Activated CD8-positive, alpha-beta T cell treated with anti-CD3 and anti-CD28 coated beads, Interleukin-2, amount 10 ng/mL, durations not matched to agents 7 days and 5 days (primary cell): ENCODE results near the gene KAT6B. TPM values are rescaled to one million over a fixed set of nuclear protein-coding genes. Genes with fewer than 3 reads are reported as not detected.

Experiments used
- ATAC-seq: fragments of 150-1000 bp; cut with Tn5 transposase; one replicate; pipeline ENCODE4 v1.10.0; 2021; ENCODE audit warnings: moderate library complexity
- CTCF ChIA-PET: fragments of 350-600 bp; sonication (Branson Sonifier 250); formaldehyde crosslinking; loops from one replicate; lab custom pipeline; 2021; ENCODE audit warnings: antibody characterized with exemption; lab: Charles Lee
- POLR2A ChIA-PET: fragments of 350-600 bp; sonication (Branson Sonifier 250); formaldehyde crosslinking; loops from one replicate; lab custom pipeline; 2021; ENCODE audit warnings: antibody characterized with exemption; lab: Charles Lee
- DNase-seq: peaks from one replicate; pipeline ENCODE4 v3.0.0-alpha.2; 2020
- H3K27ac Mint-ChIP-seq: one replicate; pipeline ENCODE4 v1.8.0; 2021; ENCODE audit warnings: mild to moderate bottlenecking, mixed read lengths
- H3K27me3 Mint-ChIP-seq: one replicate; pipeline ENCODE4 v1.8.0; 2021; ENCODE audit warnings: low read depth, mixed read lengths
- H3K36me3 Mint-ChIP-seq: one replicate; pipeline ENCODE4 v1.8.0; 2021; ENCODE audit warnings: low read depth, mixed read lengths
- H3K4me1 Mint-ChIP-seq: one replicate; pipeline ENCODE4 v1.8.0; 2021; ENCODE audit warnings: low read depth, mixed read lengths
- H3K4me3 Mint-ChIP-seq: one replicate; pipeline ENCODE4 v1.8.0; 2021; ENCODE audit warnings: mild to moderate bottlenecking, mixed read lengths
- H3K9me3 Mint-ChIP-seq: one replicate; pipeline ENCODE4 v1.8.0; 2022; ENCODE audit warnings: mixed read lengths; ENCODE audit not compliant: insufficient read depth
- total RNA-seq, 2 experiments: library from RNA; stranded (reverse); gene quantifications; one replicate each; pipeline ENCODE4 v1.2.3, GENCODE V29; 2021

The KAT6B gene
- total RNA-seq, 2 experiments from 2014 or later: 40.3 to 43.1 TPM

DNA sequence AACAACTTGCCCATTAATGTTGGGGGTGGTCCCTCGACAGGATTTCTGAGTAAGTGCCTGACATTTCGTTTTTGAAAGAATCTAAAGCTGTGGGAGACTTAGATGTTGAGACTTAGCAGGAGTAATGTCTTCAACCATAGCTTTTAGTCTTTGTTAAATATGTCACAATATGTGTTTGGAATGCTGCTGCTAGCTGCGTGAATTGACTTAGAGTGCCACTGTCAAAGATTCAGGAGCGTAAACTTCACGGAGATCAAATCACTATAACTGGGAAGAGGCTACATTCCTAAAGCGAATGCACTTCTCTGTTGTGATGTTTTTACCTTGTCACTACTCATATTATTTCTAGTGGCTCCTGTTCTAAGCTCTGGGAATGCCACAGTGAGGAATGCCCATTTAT lies 193.8 kb downstream of the KAT6B start:
- H3K36me3 Mint-ChIP-seq: peaks cover 37% of the 10 kb centered on the region
- POLR2A ChIA-PET: interaction anchor here (0.8 to 0.9 kb wide), 3 partner anchors 195 to 434 kb away, joined by 3 read pairs; no protein-coding TSS in a partner anchor
- H3K27ac Mint-ChIP-seq: no peak overlapping the region

DNA sequence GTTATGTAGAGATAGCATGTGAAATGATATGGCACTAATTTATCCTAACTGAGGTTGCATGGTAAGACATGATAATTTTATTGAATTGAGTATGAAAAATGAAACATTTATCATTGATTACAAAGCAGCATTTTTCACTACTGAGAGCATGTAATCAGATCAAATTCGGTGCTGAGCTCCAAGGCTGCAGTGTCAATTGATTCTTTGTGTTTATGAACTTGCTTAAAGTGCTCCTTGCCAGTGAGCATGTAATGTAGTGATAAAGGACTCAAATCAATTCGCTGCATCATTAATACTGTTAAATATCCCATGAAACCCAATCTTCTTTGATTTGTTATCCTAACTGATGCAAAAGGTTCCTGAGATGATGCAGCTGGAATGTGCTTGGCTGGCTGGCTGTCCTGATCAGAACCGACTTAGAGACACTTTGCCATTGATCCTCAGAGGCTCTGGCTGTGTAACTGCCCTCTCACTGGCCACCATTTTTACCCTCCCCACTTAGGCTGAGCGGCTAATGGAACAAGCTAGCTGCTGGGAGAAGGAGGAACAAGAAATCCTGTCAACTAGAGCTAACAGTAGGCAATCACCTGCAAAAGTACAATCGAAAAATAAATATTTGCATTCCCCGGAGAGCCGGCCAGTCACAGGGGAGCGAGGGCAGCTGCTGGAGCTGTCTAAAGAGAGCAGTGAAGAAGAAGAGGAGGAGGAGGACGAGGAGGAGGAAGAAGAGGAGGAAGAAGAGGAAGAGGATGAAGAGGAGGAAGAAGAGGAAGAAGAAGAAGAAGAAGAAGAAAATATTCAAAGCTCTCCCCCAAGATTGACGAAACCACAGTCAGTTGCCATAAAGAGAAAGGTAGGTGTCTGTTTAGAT lies 195.2 kb downstream of the KAT6B start:
- POLR2A ChIA-PET: interaction anchor here (0.9 to 1.9 kb wide), 2 partner anchors 10 to 283 kb away, joined by 3 to 6 read pairs; no protein-coding TSS in a partner anchor
- H3K4me3 Mint-ChIP-seq: no peak overlapping the region

More for the DNA sequence above, 193.8 kb downstream of the KAT6B start:
- Mint-ChIP-seq H3K4me1 (peaks cover 40% of the 10 kb centered on the region), H3K4me3 (no peak overlapping the region), H3K27me3 (no peaks in the 10 kb centered on the region), H3K9me3 (no peaks in the 10 kb centered on the region)
- CTCF ChIA-PET: interaction anchor here (0.7 to 3.5 kb wide), 40 partner anchors 9 to 1134 kb away, joined by 3 to 54 read pairs (median 4); partner anchors contain the start of genes COMTD1 and KAT6B
- no peak for DNase-seq
- ATAC-seq: no peak

DNA sequence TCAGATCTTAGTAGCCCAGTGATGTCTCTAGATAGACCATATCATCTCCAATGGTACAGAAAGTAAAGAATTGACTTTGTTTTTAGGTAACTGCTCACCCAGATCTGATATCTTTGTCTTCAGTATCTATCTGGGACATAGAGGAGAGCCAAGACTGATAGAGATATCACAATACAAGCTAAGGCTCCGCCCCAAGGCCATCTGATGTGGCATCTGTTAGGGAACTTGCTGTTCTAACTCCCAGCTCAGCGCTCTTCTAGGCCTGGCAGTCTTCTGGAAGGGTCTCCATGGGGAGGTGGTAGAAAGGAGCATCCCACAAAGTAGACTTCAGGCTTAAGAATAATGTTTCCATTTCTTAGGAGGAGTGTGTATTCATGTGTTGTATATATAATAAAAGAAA lies 196.7 kb downstream of the KAT6B start:
- Mint-ChIP-seq H3K27ac (no peak overlapping the region), H3K4me3 (no peak overlapping the region), H3K27me3 (no peaks in the 10 kb centered on the region), H3K4me1 (peaks cover 27% of the 10 kb centered on the region), H3K9me3 (no peaks in the 10 kb centered on the region), H3K36me3 (peaks cover 38% of the 10 kb centered on the region)
- CTCF ChIA-PET: interaction anchor here (1.1 to 1.5 kb wide), 3 partner anchors 214 to 284 kb away, joined by 3 read pairs; no protein-coding TSS in a partner anchor
- DNase-seq (no peak), ATAC-seq (no peak)
- POLR2A ChIA-PET: no interaction called here

More for the DNA sequence above, 195.2 kb downstream of the KAT6B start:
- Mint-ChIP-seq H3K4me1 (peaks cover 27% of the 10 kb centered on the region), H3K27me3 (no peaks in the 10 kb centered on the region), H3K27ac (peak overlapping the region; percentile 32), H3K36me3 (peaks cover 39% of the 10 kb centered on the region), H3K9me3 (no peaks in the 10 kb centered on the region)
- CTCF ChIA-PET: interaction anchor here (0.6 to 3.5 kb wide), 37 partner anchors 9 to 786 kb away, joined by 3 to 54 read pairs (median 4); partner anchors contain the start of genes COMTD1 and KAT6B
- ATAC-seq (no peak), DNase-seq (no peak)

DNA sequence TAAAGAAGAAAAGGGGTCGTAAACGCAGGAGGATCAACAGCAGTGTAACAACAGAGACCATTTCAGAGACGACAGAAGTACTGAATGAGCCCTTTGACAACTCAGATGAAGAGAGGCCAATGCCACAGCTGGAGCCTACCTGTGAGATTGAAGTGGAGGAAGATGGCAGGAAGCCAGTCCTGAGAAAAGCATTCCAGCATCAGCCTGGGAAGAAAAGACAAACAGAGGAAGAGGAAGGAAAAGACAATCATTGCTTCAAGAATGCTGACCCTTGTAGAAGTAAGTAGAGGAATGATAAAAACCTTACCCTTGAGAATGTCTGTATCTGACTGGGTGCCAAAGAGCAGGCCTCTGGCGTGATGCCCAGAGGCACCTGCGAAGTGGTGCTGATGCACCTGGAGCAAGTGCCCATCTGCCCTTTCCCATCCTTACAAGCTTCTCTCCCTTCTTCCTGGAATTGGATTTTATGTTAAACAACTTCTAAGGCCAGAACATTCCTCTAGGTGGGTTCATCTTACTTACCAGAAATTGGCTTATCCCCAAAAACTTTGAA lies 198.6 kb downstream of the KAT6B start:
- Mint-ChIP-seq H3K4me1 (peaks cover 11% of the 10 kb centered on the region), H3K9me3 (no peaks in the 10 kb centered on the region), H3K36me3 (peaks cover 52% of the 10 kb centered on the region), H3K4me3 (no peak overlapping the region), H3K27me3 (no peaks in the 10 kb centered on the region), H3K27ac (no peak overlapping the region)
- CTCF ChIA-PET: interaction anchor here (1.0 to 1.9 kb wide), 3 partner anchors 210 to 606 kb away, joined by 3 to 6 read pairs (median 3); partner anchors contain the start of gene COMTD1
- POLR2A ChIA-PET: interaction anchor here (0.7 kb wide), 1 partner anchor 65 kb away, joined by 3 read pairs; no protein-coding TSS in a partner anchor
- ATAC-seq (no peak), DNase-seq (no peak)

DNA sequence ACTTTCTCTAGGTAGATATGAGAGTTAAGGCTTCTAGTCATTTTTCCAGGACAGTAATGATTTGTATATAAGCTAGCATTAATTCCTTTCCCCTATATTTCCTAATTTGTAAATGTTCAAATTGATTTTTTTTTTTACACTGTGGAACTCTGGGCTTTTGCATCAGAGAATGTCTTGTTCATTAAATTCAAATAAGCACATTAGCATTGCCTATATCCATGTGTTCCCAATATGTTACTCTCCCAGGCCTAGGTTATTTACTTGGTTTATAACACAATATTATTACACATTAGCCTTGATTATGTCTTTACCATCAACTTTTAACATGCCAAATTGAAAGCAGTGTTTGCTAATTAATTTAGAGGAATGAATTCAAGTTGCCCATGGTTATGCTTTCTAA lies 201.6 kb downstream of the KAT6B start:
- ChIA-PET POLR2A (no interaction called here), CTCF (no interaction called here)
- Mint-ChIP-seq H3K27me3 (no peaks in the 10 kb centered on the region), H3K4me1 (peaks cover under 1% of the 10 kb centered on the region), H3K36me3 (peaks cover 40% of the 10 kb centered on the region), H3K9me3 (no peaks in the 10 kb centered on the region), H3K27ac (no peak overlapping the region), H3K4me3 (no peak overlapping the region)
- DNase-seq (no peak), ATAC-seq (no peak)

DNA sequence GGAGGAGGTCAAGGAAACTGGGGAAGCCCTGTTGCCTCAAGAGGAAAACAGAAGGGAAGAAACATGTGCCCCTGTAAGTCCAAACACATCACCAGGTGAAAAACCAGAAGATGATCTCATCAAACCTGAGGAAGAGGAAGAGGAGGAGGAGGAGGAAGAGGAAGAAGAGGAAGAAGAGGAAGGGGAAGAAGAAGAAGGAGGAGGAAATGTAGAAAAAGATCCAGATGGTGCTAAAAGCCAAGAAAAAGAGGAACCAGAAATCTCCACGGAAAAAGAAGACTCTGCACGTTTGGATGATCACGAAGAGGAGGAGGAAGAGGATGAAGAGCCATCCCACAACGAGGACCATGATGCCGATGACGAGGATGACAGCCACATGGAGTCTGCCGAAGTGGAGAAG lies 202.3 kb downstream of the KAT6B start:
- CTCF ChIA-PET: interaction anchor here (1.6 kb wide), 1 partner anchor 9 kb away, joined by 4 read pairs; no protein-coding TSS in a partner anchor
- peaks cover 39% of the 10 kb centered on the region for H3K36me3 Mint-ChIP-seq
- no peak overlapping the region for H3K27ac Mint-ChIP-seq
- no peaks in the 10 kb centered on the region for H3K27me3 Mint-ChIP-seq
- H3K9me3 Mint-ChIP-seq: no peaks in the 10 kb centered on the region
- no peak overlapping the region for H3K4me3 Mint-ChIP-seq
- peaks cover 3% of the 10 kb centered on the region for H3K4me1 Mint-ChIP-seq
- POLR2A ChIA-PET: no interaction called here
- DNase-seq (no peak), ATAC-seq (no peak)

DNA sequence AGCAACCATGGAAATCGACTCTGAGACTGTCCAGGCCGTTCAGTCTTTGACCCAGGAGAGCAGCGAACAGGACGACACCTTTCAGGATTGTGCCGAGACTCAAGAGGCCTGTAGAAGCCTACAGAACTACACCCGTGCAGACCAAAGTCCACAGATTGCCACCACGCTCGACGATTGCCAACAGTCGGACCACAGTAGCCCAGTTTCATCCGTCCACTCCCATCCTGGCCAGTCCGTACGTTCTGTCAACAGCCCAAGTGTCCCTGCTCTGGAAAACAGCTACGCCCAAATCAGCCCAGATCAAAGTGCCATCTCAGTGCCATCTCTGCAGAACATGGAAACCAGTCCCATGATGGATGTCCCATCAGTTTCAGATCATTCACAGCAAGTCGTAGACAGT lies 203.0 kb downstream of the KAT6B start:
- peaks cover 9% of the 10 kb centered on the region for H3K4me1 Mint-ChIP-seq
- no peak for DNase-seq
- no peak overlapping the region for H3K27ac Mint-ChIP-seq
- H3K4me3 Mint-ChIP-seq: no peak overlapping the region
- POLR2A ChIA-PET: no interaction called here
- peaks cover 39% of the 10 kb centered on the region for H3K36me3 Mint-ChIP-seq
- CTCF ChIA-PET: interaction anchor here (1.5 to 1.6 kb wide), 2 partner anchors 8 to 10 kb away, joined by 4 to 5 read pairs; no protein-coding TSS in a partner anchor
- H3K27me3 Mint-ChIP-seq: no peaks in the 10 kb centered on the region
- H3K9me3 Mint-ChIP-seq: no peaks in the 10 kb centered on the region
- ATAC-seq: no peak

DNA sequence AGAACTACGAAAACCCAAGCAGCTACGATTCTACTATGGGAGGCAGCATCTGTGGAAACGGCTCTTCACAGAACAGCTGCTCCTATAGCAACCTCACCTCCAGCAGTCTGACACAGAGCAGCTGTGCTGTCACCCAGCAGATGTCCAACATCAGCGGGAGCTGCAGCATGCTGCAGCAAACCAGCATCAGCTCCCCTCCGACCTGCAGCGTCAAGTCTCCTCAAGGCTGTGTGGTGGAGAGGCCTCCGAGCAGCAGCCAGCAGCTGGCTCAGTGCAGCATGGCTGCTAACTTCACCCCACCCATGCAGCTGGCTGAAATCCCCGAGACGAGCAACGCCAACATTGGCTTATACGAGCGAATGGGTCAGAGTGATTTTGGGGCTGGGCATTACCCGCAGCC lies 203.5 kb downstream of the KAT6B start:
- ATAC-seq (no peak), DNase-seq (no peak)
- Mint-ChIP-seq H3K27me3 (no peaks in the 10 kb centered on the region), H3K36me3 (peaks cover 38% of the 10 kb centered on the region), H3K27ac (no peak overlapping the region), H3K9me3 (no peaks in the 10 kb centered on the region), H3K4me1 (peaks cover 14% of the 10 kb centered on the region), H3K4me3 (no peak overlapping the region)
- CTCF ChIA-PET: interaction anchor here (1.5 to 1.6 kb wide), 2 partner anchors 9 to 10 kb away, joined by 4 to 5 read pairs; no protein-coding TSS in a partner anchor
- POLR2A ChIA-PET: no interaction called here

DNA sequence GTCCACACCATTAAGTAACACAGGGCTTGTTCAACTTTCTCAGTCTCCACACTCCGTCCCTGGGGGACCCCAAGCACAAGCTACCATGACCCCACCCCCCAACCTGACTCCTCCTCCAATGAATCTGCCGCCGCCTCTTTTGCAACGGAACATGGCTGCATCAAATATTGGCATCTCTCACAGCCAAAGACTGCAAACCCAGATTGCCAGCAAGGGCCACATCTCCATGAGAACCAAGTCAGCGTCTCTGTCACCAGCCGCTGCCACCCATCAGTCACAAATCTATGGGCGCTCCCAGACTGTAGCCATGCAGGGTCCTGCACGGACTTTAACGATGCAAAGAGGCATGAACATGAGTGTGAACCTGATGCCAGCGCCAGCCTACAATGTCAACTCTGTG lies 204.0 kb downstream of the KAT6B start:
- Mint-ChIP-seq H3K27ac (no peak overlapping the region), H3K9me3 (no peaks in the 10 kb centered on the region), H3K27me3 (no peaks in the 10 kb centered on the region), H3K4me1 (peaks cover 19% of the 10 kb centered on the region), H3K4me3 (no peak overlapping the region), H3K36me3 (peaks cover 33% of the 10 kb centered on the region)
- no peak for DNase-seq
- ChIA-PET CTCF (interaction anchor here (1.5 to 1.6 kb wide), 2 partner anchors 9 to 11 kb away, joined by 4 to 5 read pairs; no protein-coding TSS in a partner anchor), POLR2A (no interaction called here)
- ATAC-seq: no peak

DNA sequence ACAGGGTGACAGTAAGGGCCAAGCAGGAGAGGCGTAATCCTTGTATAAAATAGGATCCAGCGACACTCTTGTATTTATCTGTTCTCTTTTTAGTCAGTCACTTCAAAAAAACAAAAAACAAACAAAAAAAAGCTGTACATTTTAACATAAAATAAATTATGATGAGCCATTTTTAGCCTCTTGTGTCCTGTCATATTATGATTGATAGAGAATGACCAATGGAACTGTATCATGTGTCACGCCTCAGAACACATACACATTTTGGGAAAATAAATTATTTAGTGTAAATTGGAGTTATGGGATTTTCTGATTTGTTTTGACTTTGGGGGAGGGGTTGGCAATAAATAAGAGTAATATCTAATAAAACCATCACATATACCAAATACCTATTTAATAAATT lies 205.7 kb downstream of the KAT6B start:
- Mint-ChIP-seq H3K36me3 (peaks cover 26% of the 10 kb centered on the region), H3K4me3 (no peak overlapping the region), H3K9me3 (no peaks in the 10 kb centered on the region), H3K4me1 (peaks cover 29% of the 10 kb centered on the region), H3K27me3 (no peaks in the 10 kb centered on the region), H3K27ac (no peak overlapping the region)
- DNase-seq (no peak), ATAC-seq (no peak)
- ChIA-PET POLR2A (interaction anchor here (1.2 kb wide), 1 partner anchor 11 kb away, joined by 3 read pairs; no protein-coding TSS in a partner anchor), CTCF (interaction anchor here (1.2 to 2.2 kb wide), 2 partner anchors 11 to 66 kb away, joined by 3 to 11 read pairs; no protein-coding TSS in a partner anchor)

DNA sequence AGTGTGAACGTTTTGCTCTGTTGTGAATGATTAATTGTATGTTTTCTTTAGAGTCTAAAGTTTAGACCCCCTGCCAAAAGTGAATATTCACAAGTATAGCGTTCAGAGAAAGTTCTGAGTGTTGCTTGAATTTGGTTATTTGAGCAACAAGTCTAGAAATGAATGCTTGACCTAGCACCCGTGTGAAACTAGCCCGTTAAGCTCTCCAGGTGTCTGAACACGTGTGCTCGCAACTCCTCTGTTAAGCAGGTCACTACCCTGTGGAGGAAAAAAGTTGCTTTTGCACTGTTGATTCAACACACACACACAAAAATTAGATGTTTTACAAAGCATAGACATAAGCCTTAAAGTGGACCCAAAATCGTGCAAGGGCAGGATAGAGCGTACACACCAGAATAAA lies 206.4 kb downstream of the KAT6B start:
- Mint-ChIP-seq H3K9me3 (no peaks in the 10 kb centered on the region), H3K36me3 (peaks cover 26% of the 10 kb centered on the region), H3K4me1 (peaks cover 31% of the 10 kb centered on the region), H3K27ac (no peak overlapping the region), H3K27me3 (no peaks in the 10 kb centered on the region), H3K4me3 (no peak overlapping the region)
- no peak for ATAC-seq
- POLR2A ChIA-PET: no interaction called here
- CTCF ChIA-PET: interaction anchor here (2.2 kb wide), 1 partner anchor 12 kb away, joined by 11 read pairs; no protein-coding TSS in a partner anchor
- DNase-seq: no peak
